GM12878 (cell line): ENCODE data around the gene ADGRD2. TPM values are rescaled to one million over a fixed set of nuclear protein-coding genes. Genes with fewer than 3 reads are reported as not detected.

Experiments used
- ATAC-seq: fragments of 200-7000 bp; cut with Tn5 transposase; 3 replicates; pipeline ENCODE4 v1.9.1; 2020; ENCODE audit warnings: mild to moderate bottlenecking, moderate library complexity
- BruUV-seq: library from RNA; stranded (reverse); fragments of 400-500 nt; replicated peaks from 2 replicates; lab custom pipeline; 2021; lab: Mats Ljungman, UMichigan
- CTCF ChIA-PET: fragments of 300-600 bp; sonication (Branson Sonifier 250); formaldehyde crosslinking; extraction: SDS; loops from one replicate; lab custom pipeline; 2021; ENCODE audit warnings: inconsistent platforms; lab: Yijun Ruan, JAX
- POLR2A ChIA-PET: fragments of 350-600 bp; formaldehyde crosslinking; extraction: SDS; loops from one replicate; lab custom pipeline; 2021; ENCODE audit warnings: inconsistent platforms; lab: Charles Lee
- RAD21 ChIA-PET: fragments of 300-600 bp; sonication (Branson Sonifier 250); formaldehyde crosslinking; loops from one replicate; lab custom pipeline; 2023; ENCODE audit warnings: antibody characterized with exemption; ENCODE audit not compliant: unreplicated experiment; lab: Charles Lee
- SMC1A ChIA-PET: fragments of 300-600 bp; sonication (Branson Sonifier 250); formaldehyde crosslinking; loops from one replicate; lab custom pipeline; 2023; ENCODE audit not compliant: unreplicated experiment, uncharacterized antibody; lab: Charles Lee
- DNase-seq: peaks from one replicate; pipeline ENCODE4 v3.0.0-alpha.2; 2011; ENCODE audit warnings: low read depth, low spot score
- FAIRE-seq: peaks from 3 replicates; lab custom pipeline; 2011; peaks lifted over from hg19 to GRCh38; lab: Jason Lieb, UNC
- H2AFZ ChIP-seq: 2 replicates; pipeline ENCODE4 v1.6.0; 2011; ENCODE audit warnings: low read depth, low read length, control low read depth; ENCODE audit not compliant: control insufficient read depth
- H3K27ac ChIP-seq: 2 replicates; pipeline ENCODE4 v1.5.1; 2011; ENCODE audit warnings: control low read depth; ENCODE audit not compliant: control insufficient read depth, insufficient read depth
- H3K27me3 ChIP-seq, 2 experiments: replicated peaks in 1 of 2; 2 replicates each; pipeline versions ENCODE4 v1.6.0 to v1.6.1; 2011; ENCODE audit warnings: low read length in 1 of 2; ENCODE audit not compliant: control insufficient read depth in 2 of 2, insufficient read depth in 2 of 2
- H3K36me3 ChIP-seq, 2 experiments: 2 replicates each; pipeline ENCODE4 v1.5.1; 2011; ENCODE audit warnings: low read length in 1 of 2; ENCODE audit not compliant: control insufficient read depth in 2 of 2, insufficient read depth in 2 of 2
- H3K4me1 ChIP-seq: 2 replicates; pipeline ENCODE4 v1.6.1; 2011; ENCODE audit warnings: mild to moderate bottlenecking, low read length, moderate library complexity, mixed read lengths; ENCODE audit not compliant: control insufficient read depth, insufficient read depth
- H3K4me2 ChIP-seq: 2 replicates; pipeline ENCODE4 v1.6.0; 2011; ENCODE audit warnings: control low read depth; ENCODE audit not compliant: control insufficient read depth, insufficient read depth
- H3K4me3 ChIP-seq: fragments of 200-600 bp; sonication (generic); 2 replicates; pipeline ENCODE4 v1.5.1; 2016
- H3K79me2 ChIP-seq: 2 replicates; pipeline ENCODE4 v1.6.0; 2011; ENCODE audit warnings: low read length; ENCODE audit not compliant: control insufficient read depth, insufficient read depth
- H3K9ac ChIP-seq: 2 replicates; pipeline ENCODE4 v1.8.0; 2011; ENCODE audit warnings: low read length, control low read depth, mixed read lengths; ENCODE audit not compliant: control insufficient read depth, insufficient read depth
- H3K9me3 ChIP-seq: replicated peaks from 3 replicates; pipeline ENCODE4 v1.5.1; 2011; ENCODE audit warnings: mild to moderate bottlenecking, low read length; ENCODE audit not compliant: control insufficient read depth, insufficient read depth
- H4K20me1 ChIP-seq: 2 replicates; pipeline ENCODE4 v1.6.0; 2011; ENCODE audit not compliant: control insufficient read depth, insufficient read depth
- CBX3 ChIP-seq: fragments of 200-600 bp; sonication (generic); IDR thresholded peaks from 2 replicates; pipeline ENCODE4 v1.6.1; 2016; ENCODE audit warnings: low read depth, borderline replicate concordance
- CEBPZ ChIP-seq: fragments of 150-350 bp; IDR thresholded peaks from 2 replicates; pipeline ENCODE4 v1.6.1; 2016; ENCODE audit warnings: low read depth, low read length
- CHD1 ChIP-seq: IDR thresholded peaks from 2 replicates; pipeline ENCODE4 v1.6.1; 2012; ENCODE audit warnings: low read depth, low read length, improper control_type of control experiment
- ELK1 ChIP-seq: IDR thresholded peaks from 2 replicates; pipeline ENCODE4 v1.6.1; 2012; ENCODE audit warnings: low read depth, low read length, improper control_type of control experiment
- MTA3 ChIP-seq: IDR thresholded peaks from 2 replicates; pipeline ENCODE4 v1.6.1; 2012; ENCODE audit warnings: low read length, inconsistent platforms, borderline replicate concordance
- NBN ChIP-seq: fragments of 450-650 bp; IDR thresholded peaks from 2 replicates; pipeline ENCODE4 v1.6.1; 2016
- PAX5 ChIP-seq: IDR thresholded peaks from 2 replicates; pipeline ENCODE4 v1.6.1; 2011; ENCODE audit warnings: low read depth, low read length, borderline replicate concordance
- POLR2A ChIP-seq: IDR thresholded peaks from 2 replicates; pipeline ENCODE4 v1.6.1; 2011; ENCODE audit warnings: low read depth, mild to moderate bottlenecking, low read length
- TCF12 ChIP-seq: IDR thresholded peaks from 2 replicates; pipeline ENCODE4 v1.6.1; 2011; ENCODE audit warnings: low read depth, mild to moderate bottlenecking, low read length
- ZNF592 ChIP-seq: fragments of 450-650 bp; IDR thresholded peaks from 2 replicates; pipeline ENCODE4 v1.6.1; 2017; ENCODE audit warnings: mild to moderate bottlenecking, moderate library complexity
- ZNF687 ChIP-seq: fragments of 450-650 bp; IDR thresholded peaks from 2 replicates; pipeline ENCODE4 v1.6.1; 2017; ENCODE audit warnings: mild to moderate bottlenecking, moderate library complexity
- WGBS: methylation state at CpG from one replicate; pipeline ENCODE4 v1.1.6; 2016; ENCODE audit warnings: low lambda C conversion rate; ENCODE audit not compliant: insufficient replicate concordance, insufficient coverage; ENCODE audit errors: missing lambda C conversion rate; 5-methylcytosine and 5-hydroxymethylcytosine counted together
- in situ Hi-C: fragments of 300-500 bp; cut with MboI; formaldehyde crosslinking; loops from 9 replicates; pipeline ENCODE4 v1.14.3; 2018; ENCODE audit warnings: mixed read lengths
- intact Hi-C: fragments of 100-400 bp; cut with micrococcal nuclease; formaldehyde crosslinking; loops from one replicate; pipeline ENCODE4 v1.14.2; 2022; ENCODE audit not compliant: unreplicated experiment
- polyA plus RNA-seq, 11 experiments: library from polyadenylated mRNA; depleted of rRNA in 4 of 11; unstranded in 6 of 11; stranded (reverse) in 5 of 11; fragments of >200 nt; fragmentation: Nextera tagmentation in 4 of 11; fragmentation: Illumina TruSeq in 1 of 11; extraction: Ambion mirVana in 4 of 11; extraction: Trizol in 1 of 11; gene quantifications; 1 replicate in 1 of 11; 2 replicates in 10 of 11; pipeline versions ENCODE4 v1.2.1 to v1.2.3, GENCODE V29; 2011 to 2016; ENCODE audit warnings: inconsistent platforms in 2 of 11, missing spikeins in 2 of 11, low read depth in 1 of 11
- total RNA-seq, 4 experiments: library from RNA; depleted of rRNA in 3 of 4; stranded (reverse); fragments of >200 nt in 3 of 4; fragmentation: Illumina TruSeq in 1 of 4; extraction: Trizol in 1 of 4; gene quantifications; 2 replicates each; pipeline versions ENCODE4 v1.2.1 to v1.2.3, GENCODE V29; 2013 to 2021

Gene ADGRD2
- total and polyA plus RNA-seq, 10 of the 15 experiments (the other 5 are each of a cell fraction or from before 2014, with no cell fraction given) = not detected

- Histone ChIP-seq H2AFZ (peak overlapping the region; percentile 46; the same call in 1 of the 2 replicates), H3K79me2 (no peaks in the 10 kb centered on the region), H3K4me2 (no peak overlapping the region), H3K27me3 (peaks cover 2 to 3% of the 10 kb centered on the region in 2 experiments; a peak in 3 of 4 replicates), H3K9me3 (no peaks in the 10 kb centered on the region), H4K20me1 (no peaks in the 10 kb centered on the region), H3K27ac (no peak overlapping the region), H3K9ac (no peak overlapping the region), H3K4me1 (no peaks in the 10 kb centered on the region), H3K36me3 (no peaks in the 10 kb centered on the region), H3K4me3 (no peak overlapping the region)
- ChIA-PET RAD21 (no interaction called here), SMC1A (interaction anchor here (1.4 kb wide), 1 partner anchor 232 kb away, joined by 4 read pairs; no protein-coding TSS in a partner anchor), CTCF (interaction anchor here (0.6 kb wide), 1 partner anchor 940 kb away, joined by 4 read pairs; no protein-coding TSS in a partner anchor), POLR2A (no interaction called here)
- BruUV-seq = no TSS peak
- in situ Hi-C loops = no loop called here
- intact Hi-C loops = loop anchor here (5.0 kb wide), 1 partner anchor 63 kb away; the partner anchor contains the start of gene PSMB7
- ATAC-seq (no peak; the same call in 1 of the 3 replicates), FAIRE-seq (no peak), DNase-seq (no peak)
- 17% methylated on average over 6 of the region's 6 CpGs for WGBS
- TF ChIP-seq NBN (no peak), MTA3 (no peak), TCF12 (no peak), CHD1 (no peak), ZNF592 (no peak), POLR2A (no peak), CBX3 (no peak), CEBPZ (no peak), PAX5 (no peak), ZNF687 (no peak), ELK1 (no peak)
Measured at GRCh38 chr9:124479947-124480620, 29.8 kb downstream of the ADGRD2 start.
